GM18867 (cell line): ENCODE measurements around the gene GOLGA6L7.
A peak's percentile ranks its signal among the peaks of the same experiment; 100 is the strongest.
"Not testable (repeated sequence)": the region's sequence is repeated elsewhere in the genome, so short reads cannot be mapped to it uniquely, and the experiment has no call there.

Experiments
- ATAC-seq: cut with Tn5 transposase; IDR thresholded peaks from one replicate; pipeline ENCODE4 v1.9.1; 2021; ENCODE audit warnings: mild to moderate bottlenecking, moderate library complexity; ENCODE audit not compliant: unreplicated experiment

GOLGA6L7 gene

DNA sequence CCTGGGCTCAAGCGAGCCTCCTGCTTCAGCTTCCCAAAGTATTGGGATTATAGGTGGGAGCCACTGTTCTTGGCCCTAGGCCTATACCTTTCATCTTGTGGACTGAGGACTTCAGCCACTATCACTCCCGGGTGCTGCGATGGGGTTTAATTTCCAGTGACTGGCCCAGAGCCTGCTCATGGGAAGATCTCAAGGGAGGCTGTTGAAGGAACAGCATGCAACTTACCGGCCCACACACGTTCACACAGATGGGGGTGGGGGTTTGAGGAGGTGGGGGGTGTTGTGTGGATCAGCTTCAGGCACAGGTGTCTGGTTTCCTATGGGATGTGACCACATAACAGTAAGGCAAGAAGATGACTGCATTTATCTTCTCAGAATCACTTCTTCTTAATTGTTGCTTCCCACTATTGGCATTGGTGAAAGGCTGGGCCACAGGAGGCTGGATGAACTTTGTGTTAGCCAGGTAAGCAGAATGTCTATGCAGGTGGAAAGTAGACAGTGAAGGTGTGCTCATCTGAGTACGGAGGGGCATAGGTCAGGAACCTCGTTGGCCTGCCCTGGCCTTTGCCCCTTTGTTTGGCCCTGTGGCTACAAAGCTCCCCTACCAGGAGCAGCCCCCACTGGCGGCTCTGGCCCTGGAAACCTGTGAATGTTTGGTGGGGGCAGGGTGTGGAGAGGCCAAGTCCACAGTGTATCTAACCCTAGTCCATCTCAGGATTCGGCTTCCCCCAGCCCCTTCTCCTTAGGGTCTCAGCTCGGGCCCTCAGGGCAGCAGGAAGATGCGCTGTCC is 35.9 kb upstream of the GOLGA6L7 start:
- no peak for ATAC-seq

DNA sequence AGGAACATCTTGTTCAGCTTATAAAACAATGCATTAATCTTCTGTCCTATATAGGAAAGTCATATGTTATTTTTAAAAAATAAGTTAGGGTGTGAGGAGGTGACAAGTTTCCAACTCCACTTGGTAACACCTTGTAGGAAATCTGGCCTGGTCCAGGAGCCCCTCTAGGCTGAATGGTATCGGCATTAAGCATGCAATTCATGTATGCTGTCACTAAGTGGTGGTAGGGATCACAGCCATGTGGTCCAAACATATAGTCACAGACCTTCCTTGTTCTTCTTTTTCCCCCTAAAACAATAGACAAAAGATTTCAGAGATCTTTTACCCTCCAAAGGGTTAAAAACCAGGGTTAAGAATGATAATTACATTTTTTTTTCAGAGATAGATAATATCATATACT is 33.2 kb upstream of the GOLGA6L7 start:
- no peak for ATAC-seq

DNA sequence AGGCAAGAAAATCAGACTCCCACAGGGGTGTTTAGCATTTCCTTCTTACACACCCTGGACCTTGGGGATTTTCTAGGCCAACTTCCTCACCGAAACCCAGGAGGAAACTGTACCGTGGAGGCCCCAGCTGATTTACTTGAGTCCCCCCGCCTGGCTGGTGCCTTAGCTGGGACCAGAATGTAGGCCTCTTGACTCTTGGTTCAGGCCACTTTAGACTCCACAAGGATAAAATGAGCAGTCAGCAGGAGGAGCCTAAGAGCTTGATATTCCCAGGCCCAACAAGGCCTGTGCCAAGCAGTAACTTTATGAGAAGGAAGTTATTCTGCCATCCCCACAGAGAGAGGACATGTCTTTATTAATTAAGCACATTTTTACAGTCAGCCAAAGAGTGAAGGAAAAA is 32.7 kb upstream of the GOLGA6L7 start:
- no peak for ATAC-seq

DNA sequence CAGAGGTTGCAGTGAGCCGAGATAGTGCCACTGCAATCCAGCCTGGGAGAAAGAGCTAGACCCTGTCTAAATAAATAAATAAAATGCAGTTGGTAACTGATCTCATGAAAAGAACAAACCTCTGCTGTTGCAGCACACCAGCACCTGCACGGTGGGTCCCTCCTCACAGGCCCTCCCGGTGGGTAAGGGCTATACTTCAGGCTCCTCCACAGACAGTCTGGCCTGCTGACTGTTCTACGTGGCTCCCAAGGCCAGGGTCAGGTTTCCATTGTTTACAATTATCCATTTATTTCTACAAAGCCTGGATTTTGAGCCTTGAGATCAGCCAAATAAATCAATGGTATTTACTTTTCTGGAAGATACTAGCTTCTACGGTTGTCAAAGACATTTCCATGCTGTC is 32.2 kb upstream of the GOLGA6L7 start:
- ATAC-seq = no peak

DNA sequence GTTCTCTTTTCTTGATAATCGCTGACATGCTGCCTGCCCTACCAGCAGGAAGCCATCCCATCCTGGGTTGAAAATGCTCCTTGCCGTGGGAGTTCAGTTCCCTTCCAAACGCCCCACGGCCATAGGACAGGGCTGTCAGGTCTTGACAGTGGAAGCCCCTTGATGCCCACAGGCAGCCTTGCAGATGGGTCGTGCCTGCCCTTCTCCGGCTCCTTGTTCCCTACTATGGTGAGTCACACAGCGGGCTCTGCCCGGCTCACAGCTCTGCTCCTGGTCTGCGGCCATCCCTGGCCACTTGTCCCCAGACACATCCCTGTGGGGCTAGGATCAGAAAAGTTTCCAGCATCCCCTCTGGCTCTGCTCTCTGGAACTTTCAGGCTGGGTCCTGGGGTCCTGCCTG is 31.1 kb upstream of the GOLGA6L7 start:
- no peak for ATAC-seq

DNA sequence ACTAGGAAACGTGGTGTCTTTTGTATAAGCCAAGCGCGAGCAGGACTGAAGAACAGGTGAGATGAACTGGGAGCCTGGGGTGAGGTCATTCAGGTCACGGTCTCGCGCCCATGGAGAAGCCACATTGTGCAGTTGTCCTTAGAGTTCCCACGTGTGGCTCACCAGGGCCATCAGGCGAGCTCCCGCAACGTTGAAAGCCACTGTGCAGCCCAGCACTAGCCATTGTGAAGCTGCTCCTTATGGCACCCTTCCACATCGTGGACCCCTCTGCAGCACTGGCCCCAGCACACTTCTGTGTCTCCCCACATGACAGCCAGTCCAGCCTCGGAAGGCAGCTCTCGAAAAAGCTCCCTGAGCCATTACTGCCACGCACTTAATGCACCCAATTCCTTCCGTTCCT is 29.8 kb upstream of the GOLGA6L7 start:
- ATAC-seq = no peak

DNA sequence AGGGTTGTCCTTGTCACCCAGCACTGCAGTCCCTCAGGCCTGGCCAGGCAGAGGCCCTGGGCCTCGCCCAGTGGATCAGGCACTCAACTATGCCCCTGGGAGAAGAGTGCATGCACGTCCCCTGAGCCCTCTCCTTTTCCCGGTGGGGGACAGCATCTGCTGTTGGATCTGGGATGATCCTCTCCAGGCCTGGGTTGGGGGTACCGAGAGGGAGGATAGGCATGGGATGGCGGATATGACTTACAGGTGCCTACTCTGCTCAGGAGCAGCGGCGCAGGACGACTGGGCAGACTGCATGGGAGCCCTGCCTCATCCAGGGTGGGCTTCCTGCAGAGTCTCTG is 28.4 kb upstream of the GOLGA6L7 start:
- ATAC-seq = no peak

DNA sequence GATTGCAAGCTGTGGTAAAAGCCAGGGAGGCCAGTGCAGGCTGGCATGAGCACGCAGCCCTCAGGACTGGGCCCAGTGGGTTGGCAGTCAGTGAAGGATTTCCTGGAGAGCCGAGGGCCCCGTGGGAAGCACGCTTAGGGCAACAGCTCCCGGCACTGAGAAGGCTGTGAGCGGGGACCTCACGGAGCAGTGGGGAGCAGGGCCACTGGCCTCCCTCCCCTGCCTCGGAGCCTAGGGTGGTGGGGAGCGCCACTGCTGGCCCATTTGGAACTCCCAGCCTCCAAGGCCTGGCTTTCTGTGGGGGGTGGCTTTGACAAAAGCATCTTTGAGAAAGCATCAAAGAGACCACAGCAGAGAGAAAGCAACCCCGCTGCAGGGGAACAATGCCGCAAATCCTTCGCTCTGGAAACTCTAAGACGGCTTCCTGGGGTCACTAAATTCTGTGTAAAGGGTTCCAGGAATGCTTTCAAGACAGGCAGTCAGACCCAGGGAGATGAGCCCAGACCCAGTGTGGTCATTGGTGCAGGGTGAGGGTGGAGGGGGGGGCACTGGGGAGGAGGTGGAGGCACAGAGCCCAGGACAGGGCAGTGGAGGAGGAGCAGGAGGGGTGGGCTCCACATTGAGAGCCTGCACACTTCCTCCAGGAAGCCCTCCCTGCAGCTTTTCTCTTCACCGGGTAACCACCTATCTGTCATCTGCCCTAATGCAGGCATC is 27.8 kb upstream of the GOLGA6L7 start:
- no peak for ATAC-seq

DNA sequence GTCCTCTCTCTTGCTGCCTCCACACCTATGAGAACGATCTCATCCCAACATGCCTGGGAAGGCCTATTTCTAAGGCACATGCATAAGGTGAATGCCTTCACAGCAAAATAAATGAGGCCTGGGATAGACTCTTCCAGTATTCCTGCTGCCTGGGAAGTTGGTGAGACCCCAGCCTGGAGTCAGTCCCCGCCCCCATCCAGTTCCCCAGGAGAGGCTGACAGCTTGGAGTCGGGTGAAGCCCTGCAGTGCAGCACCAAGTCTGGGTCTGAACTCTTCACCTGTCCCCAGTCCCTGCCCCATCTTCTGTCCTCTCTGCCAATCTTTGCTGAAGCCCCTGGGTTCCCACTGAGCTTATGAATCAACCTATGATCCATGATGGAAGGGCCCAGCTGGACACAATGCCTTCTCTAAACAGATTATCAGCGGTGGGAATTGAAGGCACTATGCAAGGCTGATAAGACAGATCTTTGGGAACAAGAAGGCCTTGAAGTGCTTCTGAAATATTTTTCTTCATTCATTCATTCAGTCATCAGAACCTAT is 27.1 kb upstream of the GOLGA6L7 start:
- no peak for ATAC-seq

DNA sequence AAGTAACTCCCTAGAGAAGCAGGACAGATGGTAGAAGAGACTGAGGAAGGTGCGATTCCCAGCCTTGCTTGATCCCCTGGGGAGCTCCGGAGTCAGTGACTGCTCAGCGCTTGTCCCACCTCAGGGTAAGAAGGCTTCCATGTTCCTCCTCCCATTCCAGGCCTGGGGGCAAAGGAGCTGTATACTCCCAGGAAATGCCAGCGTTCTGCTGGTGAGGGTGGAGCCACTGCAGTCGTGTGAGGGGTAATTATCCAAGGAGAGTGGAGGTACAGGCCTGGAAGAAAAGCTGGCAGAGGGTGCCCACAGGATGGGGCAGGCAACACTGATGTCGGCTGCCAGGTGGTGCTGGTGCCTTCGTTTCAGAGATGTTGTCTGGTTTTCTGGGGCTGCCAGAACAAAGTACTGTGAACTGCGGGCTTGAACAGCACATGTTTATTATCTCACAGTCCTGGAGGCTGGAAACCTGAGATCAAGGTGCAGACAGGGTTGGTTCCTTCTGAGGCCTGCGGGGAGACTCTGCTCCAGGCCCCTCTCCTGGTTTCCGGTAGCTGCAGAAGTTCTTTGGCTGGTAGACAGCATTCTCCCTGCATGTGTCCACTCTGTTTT is 25.2 kb upstream of the GOLGA6L7 start:
- no peak for ATAC-seq

DNA sequence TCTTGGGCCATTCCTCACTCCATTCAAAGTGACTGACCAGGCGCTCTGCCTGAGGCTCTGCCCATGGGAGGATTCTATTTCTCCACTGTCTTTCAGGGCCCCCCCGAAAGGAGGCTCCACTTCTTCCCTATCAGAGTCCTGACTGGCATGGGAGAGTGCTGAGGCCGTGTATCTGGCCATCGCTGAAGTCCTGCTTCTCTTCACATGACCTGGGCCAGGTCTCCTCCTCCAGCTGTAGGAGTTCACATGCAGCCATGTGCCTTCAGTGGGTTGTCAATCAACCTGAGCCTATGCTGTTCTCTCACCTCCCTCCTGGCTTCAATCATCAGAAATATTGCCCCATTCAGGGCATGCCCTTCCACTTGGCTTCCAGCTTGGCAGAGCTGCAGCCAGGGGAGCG is 24.6 kb upstream of the GOLGA6L7 start:
- no peak for ATAC-seq

DNA sequence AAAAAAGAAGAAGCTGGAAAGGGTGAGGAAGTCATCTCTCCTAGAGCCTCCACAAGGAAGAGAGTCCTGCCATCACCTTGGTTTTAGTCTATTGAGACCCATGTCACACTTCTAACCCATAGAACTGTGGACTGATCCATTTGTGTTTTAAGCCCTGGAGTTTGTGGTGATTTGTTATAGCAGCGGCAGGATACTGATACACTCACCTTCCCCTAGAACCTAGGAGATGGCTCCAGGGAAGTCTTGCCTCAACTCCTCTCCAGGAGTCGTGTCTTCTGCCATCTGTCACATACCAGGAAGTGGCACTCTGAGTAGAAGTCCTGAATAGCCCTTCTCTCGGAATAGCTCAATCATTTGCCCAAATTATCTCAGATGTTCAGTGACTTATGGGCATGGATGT is 22.7 kb upstream of the GOLGA6L7 start:
- no peak for ATAC-seq

DNA sequence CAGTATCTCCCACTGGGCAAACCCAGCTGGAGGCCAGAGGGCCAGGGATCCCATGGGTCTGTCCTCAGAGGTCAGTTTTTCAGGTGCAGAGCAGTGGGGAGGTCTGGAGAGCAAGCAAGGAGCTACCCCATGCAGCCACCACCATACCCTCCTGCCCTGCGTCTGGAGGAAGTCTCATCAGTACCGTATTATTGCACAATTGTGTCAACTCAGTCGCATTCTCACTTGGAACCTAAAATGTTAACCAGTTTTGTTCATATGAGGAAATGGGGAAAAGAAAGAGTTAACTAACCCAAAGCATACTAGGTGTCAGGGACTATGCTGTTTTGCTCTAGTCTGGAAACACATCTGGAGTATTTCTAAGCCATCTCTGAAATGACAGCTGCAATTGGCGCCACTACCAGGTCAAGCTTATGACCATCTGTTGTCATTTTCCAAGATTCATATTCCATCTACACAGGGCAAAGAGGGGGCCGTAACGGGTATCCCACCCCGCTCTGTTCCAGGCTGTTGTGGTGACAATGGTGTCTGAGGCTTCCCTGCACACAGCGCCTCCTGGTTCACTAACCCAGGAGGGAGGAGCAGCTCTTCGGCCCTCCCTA is 20.4 kb upstream of the GOLGA6L7 start:
- no peak for ATAC-seq

DNA sequence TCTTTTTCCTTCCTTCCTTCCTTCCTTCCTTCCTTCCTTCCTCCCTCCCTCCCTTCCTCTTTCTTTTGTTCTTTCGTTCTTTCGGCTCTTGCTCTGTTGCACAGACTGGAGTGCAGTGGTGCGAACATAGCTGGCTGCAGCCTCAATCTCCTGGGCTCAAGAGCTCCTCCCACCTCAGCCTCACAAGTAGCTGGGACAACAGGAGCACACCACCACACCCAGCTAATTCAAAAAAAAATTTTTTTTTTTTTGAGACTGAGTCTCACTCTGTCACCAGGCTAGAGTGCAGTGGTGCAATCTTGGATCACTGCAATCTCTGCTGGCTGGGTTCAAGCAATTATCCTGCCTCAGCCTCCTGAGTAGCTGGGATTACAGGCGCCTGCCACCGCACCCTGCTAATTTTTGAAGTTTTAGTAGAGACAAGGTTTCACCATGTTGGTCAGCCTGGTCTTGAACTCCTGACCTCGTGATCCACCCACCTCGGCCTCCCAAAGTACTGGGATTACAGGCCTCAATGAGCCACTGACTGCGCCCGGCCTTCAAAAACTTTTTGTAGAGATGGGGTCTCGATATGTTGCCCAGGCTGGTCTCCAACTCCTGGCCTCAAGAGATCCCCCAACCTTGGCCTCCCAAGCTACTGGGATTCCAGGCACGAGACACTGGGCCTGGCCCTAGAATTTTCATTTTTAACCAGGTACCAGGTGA is 13.3 kb upstream of the GOLGA6L7 start:
- not testable (repeated sequence) for ATAC-seq

DNA sequence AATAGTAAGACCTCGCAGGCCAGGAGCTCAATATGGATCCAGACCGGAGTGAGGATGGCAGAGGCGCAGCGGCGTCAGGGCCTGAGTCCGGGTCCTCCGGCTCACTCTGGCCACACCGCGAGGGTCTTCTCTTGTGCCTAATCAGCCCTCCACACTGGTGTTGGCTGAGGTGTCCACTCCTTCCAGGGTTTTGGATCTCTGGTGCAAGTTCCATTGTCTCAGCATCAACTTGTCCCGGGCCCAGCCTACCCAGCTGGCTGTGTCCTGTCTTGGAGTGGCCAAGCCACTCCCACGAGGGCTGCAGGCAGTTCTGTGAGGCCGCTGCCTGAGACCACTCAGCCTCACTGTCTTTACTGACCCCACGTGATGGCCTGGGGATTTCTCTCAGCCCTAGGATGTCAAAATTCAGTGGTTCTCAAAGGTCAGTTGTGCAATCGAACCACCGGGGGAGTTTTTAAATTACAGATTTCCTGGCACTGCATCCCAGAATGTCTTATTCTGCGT is 12.6 kb upstream of the GOLGA6L7 start:
- ATAC-seq = no peak

DNA sequence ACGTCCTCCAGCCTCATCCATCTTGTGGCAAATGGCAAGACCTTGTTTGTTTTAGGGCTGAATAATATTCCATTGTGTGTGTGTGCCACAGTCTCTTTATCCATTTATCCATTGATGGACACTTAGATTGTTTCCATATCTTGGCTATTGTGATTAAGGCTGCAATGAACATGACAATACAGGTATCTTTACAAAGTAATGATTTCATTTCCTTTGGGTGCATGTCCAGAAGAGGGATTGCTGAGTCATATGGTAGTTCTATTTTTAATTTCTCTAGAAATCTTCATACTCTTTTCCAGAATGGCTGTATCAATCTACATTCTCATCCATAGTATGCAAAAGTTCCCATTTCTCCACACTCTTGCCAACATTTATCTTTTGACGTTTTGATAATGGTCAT is 6.1 kb upstream of the GOLGA6L7 start:
- ATAC-seq = not testable (repeated sequence)

DNA sequence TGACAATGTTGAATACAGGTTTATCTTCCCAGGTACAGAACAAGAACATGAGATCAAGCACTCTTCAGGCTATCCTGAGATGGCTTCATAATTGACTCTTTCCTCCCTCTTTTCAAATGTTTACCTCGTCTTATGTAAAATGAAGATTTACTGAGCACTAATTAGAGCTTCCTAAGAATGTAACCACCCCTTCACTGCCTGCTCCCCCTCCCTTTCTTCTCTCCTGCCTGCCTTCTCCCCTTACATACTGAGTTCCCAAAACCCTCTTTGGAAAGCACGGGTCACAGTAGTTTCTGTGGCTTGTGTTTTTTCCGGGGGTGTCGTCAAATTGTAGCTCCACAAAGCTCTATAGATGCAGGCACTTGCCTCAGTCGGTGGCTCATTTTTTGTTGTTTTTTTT is 5.2 kb upstream of the GOLGA6L7 start:
- not testable (repeated sequence) for ATAC-seq

DNA sequence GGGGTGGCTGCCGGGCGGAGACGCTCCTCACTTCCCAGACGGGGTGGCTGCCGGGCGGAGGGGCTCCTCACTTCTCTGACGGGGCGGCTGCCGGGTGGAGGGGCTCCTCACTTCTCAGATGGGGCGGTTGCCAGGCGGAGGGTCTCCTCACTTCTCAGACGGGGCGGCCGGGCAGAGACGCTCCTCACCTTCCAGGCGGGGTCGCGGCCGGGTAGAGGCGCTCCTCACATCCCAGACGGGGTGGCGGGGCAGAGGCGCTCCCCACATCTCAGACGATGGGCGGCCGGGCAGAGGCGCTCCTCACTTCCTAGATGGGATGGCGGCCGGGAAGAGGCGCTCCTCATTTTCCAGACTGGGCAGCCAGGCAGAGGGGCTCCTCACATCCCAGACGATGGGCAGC is 1.3 kb upstream of the GOLGA6L7 start:
- ATAC-seq = not testable (repeated sequence)

DNA sequence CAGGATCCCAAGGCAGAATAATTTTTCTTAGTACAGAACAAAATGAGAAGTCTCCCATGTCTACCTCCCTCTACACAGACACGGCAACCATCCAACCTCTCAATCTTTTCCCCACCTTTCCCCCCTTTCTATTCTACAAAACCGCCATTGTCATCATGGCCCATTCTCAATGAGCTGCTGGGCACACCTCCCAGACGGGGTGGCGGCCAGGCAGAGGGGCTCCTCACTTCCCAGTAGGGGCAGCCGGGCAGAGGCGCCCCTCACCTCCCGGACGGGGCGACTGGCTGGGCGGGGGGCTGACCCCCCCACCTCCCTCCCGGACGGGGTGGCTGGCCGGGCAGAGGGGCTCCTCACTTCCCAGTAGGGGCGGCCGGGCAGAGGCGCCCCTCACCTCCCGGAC is 827 bp upstream of the GOLGA6L7 start:
- ATAC-seq = not testable (repeated sequence)

DNA sequence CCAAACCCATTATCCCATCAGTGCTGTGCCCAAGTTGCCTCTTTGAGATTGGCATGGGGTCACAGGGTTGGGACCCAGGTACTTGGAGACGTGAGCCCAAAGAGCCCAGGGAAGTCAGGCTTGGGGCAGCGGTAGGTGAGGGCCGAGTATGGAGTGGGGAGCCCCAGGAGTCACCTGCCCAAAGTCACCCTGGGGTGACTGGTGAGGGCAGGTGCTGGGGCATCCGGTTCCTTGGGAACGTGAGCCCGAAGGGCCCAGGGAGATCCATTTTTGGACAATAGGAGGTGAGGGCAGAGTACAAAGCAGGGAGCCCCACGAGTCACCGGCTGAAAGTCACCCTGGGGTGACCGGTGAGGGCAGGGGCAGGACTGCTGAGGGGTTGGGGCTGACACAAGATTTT is 485 bp downstream of the GOLGA6L7 start:
- not testable (repeated sequence) for ATAC-seq

DNA sequence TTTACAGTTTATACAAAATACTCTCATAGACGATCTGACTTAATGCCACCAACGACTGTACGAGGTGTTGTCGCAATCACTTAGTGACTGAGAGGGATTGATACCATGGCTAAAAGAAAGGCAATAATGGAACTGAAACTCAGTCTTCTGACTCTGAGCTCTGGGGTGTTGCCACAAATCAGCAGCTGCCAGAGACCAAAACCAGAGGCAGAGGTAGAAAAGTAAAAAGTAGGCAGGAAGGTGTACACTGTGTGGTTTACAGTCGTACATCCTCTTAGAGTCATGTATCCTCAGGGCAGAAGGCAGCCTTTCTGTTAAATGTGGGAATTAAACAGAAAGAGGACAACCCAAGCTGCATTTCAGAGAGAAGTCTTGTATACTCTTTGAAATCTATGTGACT is 1.2 kb downstream of the GOLGA6L7 start:
- ATAC-seq = peak; percentile 58
